Dedifferentiated amniotic fluid mesenchymal stem cell (primary cell): ENCODE results near the gene FAM181B.
"Not testable (repeated sequence)": the region's sequence is repeated elsewhere in the genome, so short reads cannot be mapped to it uniquely, and the experiment has no call there.

Source experiments
- DNase-seq: peaks from one replicate; pipeline ENCODE4 v3.0.0-alpha.2; 2016; ENCODE audit errors: extremely low spot score

FAM181B gene

DNA sequence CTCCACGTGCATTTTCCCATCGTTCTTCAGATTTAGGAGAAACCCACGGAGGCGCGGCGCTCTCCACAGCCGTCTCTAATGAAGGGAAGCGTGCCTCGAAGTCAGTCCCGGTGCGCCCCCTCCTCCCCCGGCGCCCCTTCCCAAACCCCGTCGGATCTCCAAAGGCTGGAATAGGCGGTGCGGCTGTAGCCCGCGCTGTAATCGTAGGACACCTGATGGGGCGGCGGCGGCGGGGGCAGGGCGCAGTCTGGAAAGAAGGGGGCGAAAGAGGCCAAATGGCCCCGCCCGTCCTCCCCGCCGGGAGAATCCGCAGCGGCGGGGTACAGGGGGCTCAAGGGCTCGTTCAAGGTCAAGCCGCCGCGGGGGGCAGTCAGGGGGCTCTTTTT is 1.3 kb downstream of the FAM181B start:
- no peak for DNase-seq

DNA sequence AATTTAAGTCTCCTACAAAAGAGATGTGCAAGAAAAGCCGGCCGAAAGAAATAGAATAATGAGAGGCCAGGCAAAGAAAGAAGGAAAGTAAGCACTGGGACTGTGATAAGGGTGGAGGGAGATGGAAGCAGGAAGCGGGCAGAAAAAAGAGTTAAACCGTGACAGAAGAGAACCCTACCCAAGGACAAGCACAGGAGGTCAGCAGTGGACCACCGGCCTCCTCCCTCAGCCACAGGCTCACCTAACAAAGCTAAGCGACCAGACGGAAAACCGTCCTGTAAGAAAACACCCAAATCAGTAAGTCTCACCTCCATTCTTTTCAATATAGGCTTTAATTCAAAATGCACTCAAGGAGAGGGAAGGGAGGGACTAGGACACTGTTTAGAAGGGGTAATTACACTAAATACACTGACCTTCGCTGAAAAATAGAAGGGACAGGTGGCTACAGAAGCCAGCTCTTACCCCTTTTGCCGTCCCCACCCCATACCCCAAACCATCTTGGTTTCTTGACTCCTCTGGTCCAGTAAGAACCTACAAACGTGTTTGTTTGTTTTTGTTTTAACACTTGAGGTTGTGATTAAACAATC is 1.9 kb downstream of the FAM181B start:
- DNase-seq = no peak

DNA sequence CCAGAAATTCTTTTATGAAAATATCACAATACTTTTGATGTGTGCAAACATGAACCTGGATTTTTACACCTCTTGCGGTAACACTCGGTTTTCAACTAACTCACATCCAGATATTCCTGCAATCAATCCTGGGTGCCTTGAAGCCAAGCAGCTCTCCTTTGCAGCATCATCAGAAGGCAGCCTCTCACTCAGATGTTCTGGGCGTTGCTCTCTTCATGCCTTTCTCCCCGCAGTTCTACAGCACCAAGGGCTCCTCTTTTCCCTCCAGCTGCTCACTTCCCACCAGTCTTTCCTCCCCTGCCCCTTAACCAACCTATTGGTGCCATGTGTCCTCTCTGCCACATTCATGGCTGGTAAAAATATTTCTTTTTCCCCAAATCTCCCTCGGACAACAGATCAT is 2.9 kb downstream of the FAM181B start:
- DNase-seq = no peak

DNA sequence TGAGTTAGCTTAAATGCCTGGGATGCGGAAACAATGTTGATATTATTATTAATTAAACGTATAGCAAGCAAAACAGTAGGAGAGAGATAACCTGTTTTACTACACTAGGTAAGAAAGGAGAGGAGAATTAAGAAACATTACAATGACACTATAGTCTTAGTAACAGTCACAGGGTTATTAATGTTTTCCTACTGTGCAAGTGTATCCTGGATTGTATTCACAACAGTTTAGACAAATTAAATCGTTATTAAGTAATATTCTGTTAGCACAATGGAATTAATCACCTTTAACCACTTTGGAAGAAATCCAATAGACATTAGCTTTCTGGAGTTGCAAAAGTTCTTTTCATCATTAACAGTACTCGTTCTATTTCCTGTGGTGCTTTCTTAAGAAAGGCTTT is 3.4 kb downstream of the FAM181B start:
- no peak for DNase-seq

DNA sequence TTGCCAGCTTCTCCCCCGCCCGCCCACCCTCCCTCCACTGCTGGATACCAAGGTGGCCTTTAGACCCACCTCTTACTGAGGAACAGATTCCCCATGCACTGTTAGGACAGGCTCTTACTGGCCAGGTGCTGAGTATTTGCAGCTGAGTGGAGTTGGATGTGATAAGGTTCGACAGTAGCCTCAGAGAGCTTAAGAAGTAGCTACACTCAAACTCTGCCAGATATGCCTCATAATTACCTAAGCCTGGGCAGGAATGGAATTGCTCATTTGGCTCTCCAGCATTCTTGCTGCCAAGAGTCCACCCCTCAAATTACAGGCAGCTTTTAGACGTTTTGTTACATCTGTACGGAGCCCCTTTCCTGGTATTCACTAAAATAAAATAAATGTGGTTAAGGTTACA is 9.6 kb downstream of the FAM181B start:
- DNase-seq = no peak

DNA sequence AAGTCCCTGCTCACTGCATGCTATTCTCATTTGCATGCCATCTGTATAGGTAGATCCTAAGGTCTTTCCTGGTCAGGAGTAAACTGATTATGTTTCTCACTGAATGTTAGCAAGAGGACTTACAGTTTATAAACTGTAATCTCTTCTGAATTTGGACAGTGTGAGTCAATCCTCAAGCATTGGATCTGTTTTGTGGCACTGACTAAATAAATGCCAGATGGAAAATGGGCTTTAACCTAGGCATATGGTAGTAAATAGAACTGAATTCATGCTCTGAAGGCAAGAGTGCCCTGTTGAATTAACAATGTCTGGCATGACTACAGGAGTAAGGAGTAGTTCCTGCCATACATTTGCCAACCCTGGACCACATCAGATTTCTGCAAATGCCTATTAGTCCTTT is 11.4 kb downstream of the FAM181B start:
- no peak for DNase-seq

DNA sequence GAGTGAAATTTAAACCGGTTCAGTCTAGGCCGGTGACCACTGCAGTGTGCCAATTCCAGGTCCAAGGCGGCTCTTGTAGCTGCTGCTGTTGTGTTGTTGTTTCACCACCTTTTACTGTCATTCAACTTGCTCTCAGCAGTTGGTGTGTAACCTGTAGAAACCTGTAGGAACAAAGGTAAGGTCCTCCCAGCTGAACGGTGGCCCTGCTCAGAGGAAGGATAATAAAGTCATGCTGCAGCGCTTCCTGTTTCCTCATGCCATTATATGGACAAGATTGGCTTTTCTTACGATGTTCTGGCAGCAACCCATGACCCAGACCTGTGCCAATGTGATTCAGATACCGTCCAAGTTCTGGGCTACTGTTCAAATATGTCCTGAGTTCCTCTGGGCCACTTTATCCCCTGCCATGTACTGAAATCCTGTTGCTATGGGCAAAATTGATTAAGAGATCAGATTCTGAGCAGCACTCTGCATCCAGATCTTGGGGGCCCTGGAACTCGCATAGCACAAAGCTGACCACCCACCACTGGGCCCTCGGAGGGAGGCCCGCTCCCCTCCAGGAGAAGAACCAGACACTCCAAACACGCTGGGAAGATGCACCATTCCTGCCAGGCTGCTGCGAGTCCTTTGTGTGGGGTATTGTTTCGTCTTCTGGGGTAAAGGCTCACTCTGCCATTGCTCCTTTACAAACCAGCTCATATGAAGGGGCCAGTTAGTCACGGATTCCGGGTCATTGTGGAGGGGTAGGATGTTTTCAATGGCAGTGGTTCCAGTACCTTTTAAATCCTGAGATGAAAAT is 13.2 kb downstream of the FAM181B start:
- DNase-seq = no peak

DNA sequence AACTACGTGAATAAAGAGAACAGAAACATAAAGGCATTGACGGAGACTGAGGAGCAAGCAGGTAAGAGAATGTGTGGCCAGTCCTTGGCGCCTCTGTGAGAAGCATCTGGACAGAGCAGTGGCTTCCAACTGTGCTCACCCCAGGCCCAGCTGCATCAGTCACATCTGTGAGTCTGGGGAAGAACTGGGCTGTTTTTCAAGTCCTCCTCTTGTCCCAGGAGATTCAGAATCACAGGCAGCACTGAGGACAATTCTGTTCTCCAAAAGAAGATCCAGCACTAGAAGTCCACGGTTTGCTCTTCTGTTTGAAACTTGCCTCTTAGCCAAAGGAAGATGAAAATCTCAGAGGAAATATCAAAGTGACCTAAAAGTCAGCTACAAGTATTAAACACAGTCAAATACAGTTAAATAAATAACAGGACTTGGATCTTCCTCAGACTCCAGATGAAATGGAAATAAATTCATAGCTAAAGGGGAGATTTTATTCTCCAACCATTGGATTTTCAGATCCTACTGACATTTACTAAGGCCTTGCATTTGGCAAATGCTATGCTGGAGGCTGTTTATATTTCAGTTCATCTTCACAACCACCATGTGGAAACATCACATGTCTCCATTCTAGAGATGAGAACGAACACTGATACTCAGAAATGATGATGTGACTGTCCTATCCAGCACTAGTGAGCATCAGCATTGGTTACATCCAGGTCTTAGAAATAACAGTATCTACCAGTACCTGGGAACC is 14.1 kb downstream of the FAM181B start:
- no peak for DNase-seq

DNA sequence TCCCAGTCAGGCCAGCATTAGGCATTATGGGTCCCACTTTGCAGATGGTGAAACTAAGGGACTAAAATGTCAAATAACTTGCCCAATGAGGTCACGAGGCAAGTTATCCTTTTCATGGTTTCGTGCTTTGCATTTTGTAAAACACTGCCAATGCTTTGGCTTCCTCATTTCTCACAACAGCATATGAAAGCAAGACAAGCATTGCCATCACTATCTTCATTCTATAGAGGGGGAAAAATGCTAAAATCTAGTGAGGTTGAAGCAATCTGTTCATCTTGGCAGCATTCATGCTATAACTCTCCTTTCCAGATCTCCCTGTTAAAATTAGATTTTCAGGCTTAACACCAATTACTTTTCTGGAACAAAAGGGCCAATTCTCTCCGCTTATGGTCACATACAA is 14.8 kb downstream of the FAM181B start:
- DNase-seq = no peak

DNA sequence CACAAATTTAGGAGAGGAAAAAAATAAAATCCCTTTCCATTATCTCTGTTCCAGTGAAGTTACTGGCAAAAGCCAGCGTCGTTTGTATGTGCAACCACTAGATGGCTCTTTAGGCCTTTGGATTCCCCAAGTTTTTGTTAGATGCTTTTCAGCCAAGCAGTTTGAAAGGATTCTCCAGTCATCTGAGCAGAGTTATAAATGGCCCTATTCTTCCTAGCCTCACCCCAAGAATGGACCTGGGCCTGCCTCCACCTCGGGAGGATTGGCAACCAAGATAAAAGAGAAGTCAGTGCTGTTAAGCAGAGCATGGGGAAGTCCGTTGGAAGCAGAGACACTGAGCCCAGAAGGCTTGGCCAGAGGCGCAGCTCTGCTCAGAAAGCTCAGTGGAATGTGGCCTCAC is 15.4 kb downstream of the FAM181B start:
- DNase-seq = peak; percentile 46

DNA sequence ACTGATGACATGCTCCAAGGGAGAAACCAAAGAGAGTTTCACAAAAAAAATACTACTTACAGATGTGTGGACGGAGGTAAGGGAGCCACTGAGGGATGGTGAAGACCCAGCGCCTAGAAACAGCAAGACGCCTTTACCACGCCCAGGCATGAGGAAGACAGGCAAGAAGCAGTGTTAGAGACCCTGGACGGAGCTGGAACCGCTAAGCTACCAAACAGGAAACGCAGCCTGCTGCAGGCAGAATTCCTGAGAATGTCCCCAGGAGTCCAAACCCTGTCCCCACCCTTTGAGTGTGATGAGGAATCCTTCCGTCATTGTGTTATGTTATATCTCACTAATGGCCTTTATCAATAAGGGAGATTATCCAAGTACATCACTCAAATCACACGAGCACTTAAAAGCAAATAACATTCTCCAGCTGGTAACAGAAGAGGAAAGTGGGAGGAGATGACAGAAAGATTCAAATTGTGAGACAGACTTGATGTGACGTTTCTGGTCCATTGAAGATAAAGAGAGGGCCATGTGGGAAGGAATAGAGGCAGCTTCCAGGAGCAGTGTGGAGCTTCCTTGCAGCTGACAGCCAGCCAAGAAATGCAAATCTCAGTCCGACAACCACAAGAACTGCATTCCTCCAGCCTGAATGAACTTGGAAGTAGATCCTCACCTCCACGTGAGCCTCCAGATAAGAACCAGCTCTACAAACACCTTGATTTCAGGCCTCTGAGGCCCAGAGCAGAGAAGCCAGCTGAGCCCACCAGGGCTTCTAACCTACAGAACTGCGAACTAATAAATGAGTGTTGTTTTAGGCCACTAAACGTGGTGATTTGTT is 19.1 kb downstream of the FAM181B start:
- DNase-seq = no peak

DNA sequence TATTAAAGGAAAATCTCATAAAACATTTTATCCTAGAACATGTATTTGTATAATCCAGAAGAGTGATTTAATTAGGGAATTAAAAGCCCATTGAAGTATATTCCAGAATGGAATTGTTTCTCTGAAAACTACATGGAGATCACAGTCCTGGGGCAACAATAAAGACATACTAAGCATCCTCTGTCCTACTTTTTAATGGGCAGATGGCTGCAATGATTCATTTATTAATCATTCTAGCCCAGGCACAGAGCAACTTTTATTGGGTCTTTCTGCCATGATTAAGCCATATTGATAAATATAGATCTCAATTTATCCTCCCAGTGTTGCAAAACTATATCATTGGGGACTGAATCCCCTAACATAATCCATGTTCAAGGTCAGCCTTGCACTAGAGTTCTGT is 22.0 kb downstream of the FAM181B start:
- no peak for DNase-seq

DNA sequence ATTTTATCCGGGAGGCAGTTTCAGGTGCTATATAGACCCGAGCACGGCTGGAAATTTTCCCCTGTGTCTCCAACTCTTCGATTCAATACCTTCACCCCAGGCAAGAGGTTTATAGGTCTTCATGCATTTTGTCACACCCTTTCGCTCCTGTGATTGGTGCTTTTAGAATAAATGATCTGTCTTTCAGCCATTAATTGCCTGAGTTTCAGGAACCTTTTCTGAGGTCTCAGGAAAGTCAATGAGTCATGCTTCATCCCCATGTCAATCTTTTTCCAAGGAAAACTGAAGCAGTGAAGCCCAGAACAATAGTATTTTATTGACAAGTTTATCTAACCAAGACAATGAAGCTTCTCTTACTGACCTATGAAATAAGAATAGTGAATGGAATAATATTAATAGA is 29.9 kb downstream of the FAM181B start:
- no peak for DNase-seq

DNA sequence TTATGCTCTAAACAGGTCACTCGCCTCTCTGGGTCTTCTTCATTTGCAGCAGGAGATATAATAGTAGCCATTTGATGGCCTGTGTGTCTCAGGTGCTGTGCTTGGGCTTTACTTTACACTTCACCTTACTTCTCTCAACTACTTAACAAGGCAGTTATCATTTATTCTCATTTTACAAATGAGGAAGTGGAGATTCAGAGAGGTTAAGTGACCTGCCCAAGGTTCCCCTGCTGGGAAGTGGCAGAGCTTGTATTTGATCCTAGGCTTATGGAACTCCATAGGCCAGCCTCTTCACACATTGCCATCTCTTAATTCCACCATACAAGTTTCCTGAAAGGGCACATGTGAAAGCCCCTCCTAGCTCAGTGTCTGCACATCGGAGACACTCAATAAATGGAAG is 30.4 kb downstream of the FAM181B start:
- no peak for DNase-seq

DNA sequence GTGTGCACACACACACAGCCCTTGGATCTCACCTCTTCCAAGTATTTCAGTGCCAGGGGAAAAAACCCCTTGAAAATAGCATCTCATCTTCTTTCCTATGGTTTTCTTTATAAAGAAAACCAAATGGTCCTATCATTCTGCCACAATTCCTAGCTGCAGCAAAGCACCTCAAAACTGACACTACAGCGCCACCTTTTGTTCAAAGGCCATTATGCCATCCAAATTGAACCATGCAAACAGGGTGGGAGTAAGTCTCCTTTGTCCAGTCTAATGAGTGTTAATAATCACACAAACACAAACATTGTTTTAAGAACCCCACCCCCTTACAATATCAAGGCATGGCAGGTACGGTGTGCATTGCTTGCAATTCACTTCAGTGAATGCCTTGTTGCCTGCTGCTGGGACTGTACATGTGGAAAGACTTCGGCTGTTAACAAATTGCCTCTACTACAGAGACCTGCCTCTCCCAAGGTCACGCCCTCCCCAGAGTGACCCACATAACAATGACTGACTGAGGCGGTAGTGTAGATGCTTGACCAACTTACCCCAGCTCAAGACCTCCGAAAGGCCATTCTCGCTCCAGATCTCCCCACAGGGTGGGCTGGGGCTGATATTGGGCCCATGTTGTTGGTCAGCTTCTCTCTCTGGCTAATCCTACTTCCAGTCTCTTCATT is 31.7 kb downstream of the FAM181B start:
- DNase-seq = no peak

DNA sequence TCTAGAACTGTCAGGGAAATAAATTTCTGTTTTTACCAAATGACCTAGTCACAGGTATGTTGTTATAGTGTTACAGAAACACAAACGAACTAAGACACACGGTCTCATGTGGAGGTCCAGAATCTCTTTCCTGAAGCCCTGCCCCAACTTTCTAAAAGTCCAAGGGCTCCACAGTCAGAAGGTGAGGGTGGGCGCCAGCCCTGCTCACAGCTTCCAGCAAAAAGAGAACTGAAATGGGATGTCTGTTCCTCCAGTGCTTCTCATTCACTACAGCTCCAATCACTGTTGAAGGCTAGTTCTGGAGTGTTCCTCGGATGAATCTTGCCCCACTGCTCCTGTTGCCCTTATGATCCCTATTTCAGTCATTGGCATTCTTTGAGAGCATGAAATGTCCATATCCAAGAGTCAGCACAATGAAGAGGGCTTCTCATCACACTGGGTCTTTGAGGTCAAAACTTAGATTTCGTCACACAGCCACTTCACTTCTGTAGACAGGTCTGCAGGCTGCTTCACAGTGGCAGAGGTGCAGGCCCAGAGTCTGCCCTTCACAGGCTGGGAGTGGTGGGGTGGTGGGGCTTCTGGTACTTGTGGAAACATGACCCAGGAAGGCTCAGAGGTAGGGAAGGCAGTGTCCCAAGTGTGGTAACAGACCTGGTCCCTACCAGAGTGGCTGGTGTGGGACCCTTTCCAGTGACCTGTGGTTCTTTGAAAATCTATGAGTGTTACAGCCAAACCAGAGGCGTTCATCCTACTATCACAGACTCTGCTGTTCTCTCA is 34.9 kb downstream of the FAM181B start:
- DNase-seq = no peak

DNA sequence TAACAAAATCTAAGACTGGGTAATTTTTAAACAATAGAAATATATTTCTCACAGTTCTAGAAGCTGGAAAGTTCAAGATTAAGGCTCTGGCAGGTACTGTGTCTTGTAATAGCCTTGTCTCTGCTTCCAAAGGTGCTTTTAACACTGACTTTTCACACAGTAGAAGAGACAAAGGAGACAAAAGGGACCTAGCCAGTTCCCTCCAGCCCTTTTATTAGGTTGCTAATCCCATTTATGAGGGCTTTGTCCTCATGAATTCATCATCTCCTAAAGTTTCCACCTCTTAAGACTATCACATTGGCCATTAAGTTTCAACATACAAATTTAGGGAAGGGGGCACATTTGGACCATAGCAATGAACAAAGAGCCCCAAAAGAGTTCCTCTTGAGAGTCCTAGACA is 40.7 kb downstream of the FAM181B start:
- no peak for DNase-seq

DNA sequence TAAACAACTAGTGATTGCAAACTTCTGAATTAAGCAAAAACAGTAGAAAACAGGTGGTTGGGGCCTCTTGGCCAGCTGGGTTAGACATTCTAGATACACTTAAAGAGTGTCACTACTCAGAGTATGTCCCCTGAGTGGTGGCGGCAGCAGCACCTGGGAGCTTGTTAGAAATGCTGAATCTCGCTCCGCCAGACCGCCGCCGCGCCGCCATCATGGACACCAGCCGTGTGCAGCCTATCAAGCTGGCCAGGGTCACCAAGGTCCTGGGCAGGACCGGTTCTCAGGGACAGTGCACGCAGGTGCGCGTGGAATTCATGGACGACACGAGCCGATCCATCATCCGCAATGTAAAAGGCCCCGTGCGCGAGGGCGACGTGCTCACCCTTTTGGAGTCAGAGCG is 44.3 kb downstream of the FAM181B start:
- DNase-seq = not testable (repeated sequence)

DNA sequence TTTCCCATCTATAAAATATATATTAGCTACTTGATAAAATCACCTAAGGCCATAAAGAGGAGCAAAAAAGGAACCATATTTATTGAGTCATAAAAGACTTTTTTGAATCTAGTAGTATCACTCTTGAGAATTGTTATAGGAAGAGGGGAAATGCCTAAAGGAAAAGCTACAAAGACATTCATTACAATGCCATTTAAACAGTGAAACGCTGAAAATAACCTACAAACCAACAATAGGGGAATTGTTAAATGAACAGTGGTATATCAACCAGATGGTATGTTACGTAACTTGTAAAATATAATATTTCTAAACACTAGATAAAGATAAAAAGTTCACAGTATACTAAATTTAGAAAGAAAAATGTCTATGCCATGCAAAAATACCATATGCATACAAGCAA is 47.5 kb downstream of the FAM181B start:
- DNase-seq = no peak

DNA sequence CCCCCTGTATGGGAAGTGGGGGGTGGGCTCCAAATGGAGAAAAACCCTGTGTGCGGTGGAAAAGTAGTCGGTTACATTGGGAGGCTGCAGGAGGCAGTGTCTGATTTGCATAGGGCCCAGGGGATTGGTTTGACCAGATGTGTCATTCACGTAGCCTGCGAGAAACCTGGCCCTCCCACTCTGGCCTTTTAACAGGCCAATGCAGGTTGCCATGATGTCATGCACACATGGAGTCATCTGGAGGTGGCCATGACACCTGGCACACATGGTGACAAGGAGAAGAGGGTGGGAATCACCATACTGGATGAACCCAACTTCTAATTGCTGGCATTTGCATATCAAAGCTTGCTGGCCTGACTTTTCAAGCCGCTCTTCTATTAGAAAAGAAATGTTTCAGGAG is 50.6 kb downstream of the FAM181B start:
- DNase-seq = no peak
